Neural crest cell (in vitro differentiated cells): ENCODE results near the gene MYLK4. TPM values are rescaled to one million over a fixed set of nuclear protein-coding genes. Genes with fewer than 3 reads are reported as not detected.
A peak's percentile ranks its signal among the peaks of the same experiment; 100 is the strongest.

Experiments
- DNase-seq: peaks from one replicate; pipeline ENCODE4 v3.0.0; 2021; ENCODE audit warnings: low read depth, mixed read lengths, low spot score
- H3K27ac Mint-ChIP-seq: one replicate; pipeline ENCODE4 v1.8.0; 2021; ENCODE audit warnings: mild to moderate bottlenecking, mixed read lengths; ENCODE audit not compliant: unreplicated experiment
- H3K27me3 Mint-ChIP-seq: 2 replicates; pipeline ENCODE4 v1.8.0; 2021; ENCODE audit warnings: low read depth, mild to moderate bottlenecking, mixed read lengths
- H3K36me3 Mint-ChIP-seq: 2 replicates; pipeline ENCODE4 v1.8.0; 2021; ENCODE audit warnings: low read depth, mild to moderate bottlenecking, mixed read lengths
- H3K4me1 Mint-ChIP-seq: 2 replicates; pipeline ENCODE4 v1.8.0; 2021; ENCODE audit warnings: mixed read lengths
- H3K4me3 Mint-ChIP-seq: one replicate; pipeline ENCODE4 v1.8.0; 2021; ENCODE audit warnings: mild to moderate bottlenecking, mixed read lengths
- H3K9me3 Mint-ChIP-seq: 2 replicates; pipeline ENCODE4 v1.8.0; 2021; ENCODE audit warnings: mixed read lengths
- total RNA-seq: library from RNA; stranded (reverse); gene quantifications from 2 replicates; pipeline ENCODE4 v1.2.1, GENCODE V29; 2021
- TF ChIP-seq, protein P1 (sequence below): fragments of 200-600 bp; sonication (generic); conservative IDR thresholded peaks from 2 replicates; pipeline ENCODE4 v1.5.0; 2021; ENCODE audit warnings: antibody characterized with exemption, mild to moderate bottlenecking

The MYLK4 gene
- total RNA-seq, 1 donor from 2014 or later = 0.96 TPM

DNA sequence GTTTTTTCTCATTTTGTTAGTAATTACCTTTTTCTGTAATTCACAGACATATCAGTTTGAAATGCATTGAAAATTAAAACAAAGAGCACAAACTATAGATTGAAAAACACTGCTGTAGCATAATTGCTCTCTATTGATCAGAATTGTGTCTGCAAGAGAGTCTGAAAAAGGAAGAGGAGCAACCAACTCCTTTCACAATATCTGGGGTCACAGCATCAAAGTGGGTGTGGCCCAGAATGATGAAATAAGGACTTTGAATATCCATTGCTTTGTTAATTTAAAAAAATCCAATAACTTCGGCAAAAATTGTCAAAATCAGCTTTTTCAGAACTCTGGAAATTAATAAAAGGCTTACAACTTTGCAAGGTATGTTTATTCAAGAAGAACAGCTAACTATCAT, 99.2 kb downstream of the MYLK4 start:
- Mint-ChIP-seq H3K4me1 (no peaks in the 10 kb centered on the region), H3K9me3 (peaks cover 11% of the 10 kb centered on the region), H3K36me3 (peaks cover 3% of the 10 kb centered on the region), H3K27ac (no peak overlapping the region), H3K27me3 (no peaks in the 10 kb centered on the region), H3K4me3 (no peak overlapping the region)
- no peak for DNase-seq
- TF ChIP-seq, protein P1, sequence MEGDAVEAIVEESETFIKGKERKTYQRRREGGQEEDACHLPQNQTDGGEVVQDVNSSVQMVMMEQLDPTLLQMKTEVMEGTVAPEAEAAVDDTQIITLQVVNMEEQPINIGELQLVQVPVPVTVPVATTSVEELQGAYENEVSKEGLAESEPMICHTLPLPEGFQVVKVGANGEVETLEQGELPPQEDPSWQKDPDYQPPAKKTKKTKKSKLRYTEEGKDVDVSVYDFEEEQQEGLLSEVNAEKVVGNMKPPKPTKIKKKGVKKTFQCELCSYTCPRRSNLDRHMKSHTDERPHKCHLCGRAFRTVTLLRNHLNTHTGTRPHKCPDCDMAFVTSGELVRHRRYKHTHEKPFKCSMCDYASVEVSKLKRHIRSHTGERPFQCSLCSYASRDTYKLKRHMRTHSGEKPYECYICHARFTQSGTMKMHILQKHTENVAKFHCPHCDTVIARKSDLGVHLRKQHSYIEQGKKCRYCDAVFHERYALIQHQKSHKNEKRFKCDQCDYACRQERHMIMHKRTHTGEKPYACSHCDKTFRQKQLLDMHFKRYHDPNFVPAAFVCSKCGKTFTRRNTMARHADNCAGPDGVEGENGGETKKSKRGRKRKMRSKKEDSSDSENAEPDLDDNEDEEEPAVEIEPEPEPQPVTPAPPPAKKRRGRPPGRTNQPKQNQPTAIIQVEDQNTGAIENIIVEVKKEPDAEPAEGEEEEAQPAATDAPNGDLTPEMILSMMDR = no peak

DNA sequence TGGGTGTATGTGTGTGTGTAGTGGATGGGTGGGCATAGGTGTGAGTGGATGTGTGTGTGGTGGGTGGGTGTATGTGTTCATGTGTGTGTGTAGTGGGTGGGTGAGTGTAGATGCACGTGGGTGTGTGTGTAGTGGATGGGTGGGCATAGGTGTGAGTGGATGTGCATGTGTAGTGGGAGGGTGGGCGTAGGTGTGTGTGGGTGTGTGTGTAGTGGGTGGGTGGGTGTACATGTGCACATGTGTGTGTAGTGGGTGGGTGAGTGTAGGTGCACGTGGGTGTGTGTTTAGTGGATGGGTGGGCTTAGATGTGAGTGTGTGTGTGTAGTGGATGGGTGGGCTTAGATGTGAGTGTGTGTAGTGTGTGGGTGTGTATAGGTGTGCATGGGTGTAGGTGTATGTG, 104.4 kb downstream of the MYLK4 start:
- H3K36me3 Mint-ChIP-seq = no peaks in the 10 kb centered on the region
- H3K27ac Mint-ChIP-seq = peak overlapping the region; percentile 35
- H3K4me3 Mint-ChIP-seq = no peak overlapping the region
- no peak for DNase-seq
- no peaks in the 10 kb centered on the region for H3K9me3 Mint-ChIP-seq
- H3K4me1 Mint-ChIP-seq = peaks cover 11% of the 10 kb centered on the region
- TF ChIP-seq, protein P1 = no peak
- H3K27me3 Mint-ChIP-seq = peaks cover 3% of the 10 kb centered on the region

GRCh38 chr6:2643935-2644539, 106.7 kb downstream of the MYLK4 start:
- H3K9me3 Mint-ChIP-seq = no peaks in the 10 kb centered on the region
- no peak for DNase-seq
- H3K27ac Mint-ChIP-seq = no peak overlapping the region
- H3K36me3 Mint-ChIP-seq = no peaks in the 10 kb centered on the region
- H3K27me3 Mint-ChIP-seq = peaks cover 5% of the 10 kb centered on the region
- no peak overlapping the region for H3K4me3 Mint-ChIP-seq
- peaks cover 14% of the 10 kb centered on the region for H3K4me1 Mint-ChIP-seq
- TF ChIP-seq, protein P1 = no peak

GRCh38 chr6:2643130-2643529, 107.6 kb downstream of the MYLK4 start:
- peaks cover 5% of the 10 kb centered on the region for H3K27me3 Mint-ChIP-seq

GRCh38 chr6:2641044-2641725, 109.5 kb downstream of the MYLK4 start:
- H3K4me3 Mint-ChIP-seq = no peak overlapping the region
- no peaks in the 10 kb centered on the region for H3K9me3 Mint-ChIP-seq

More at GRCh38 chr6:2643130-2643529, 107.6 kb downstream of the MYLK4 start:
- Mint-ChIP-seq H3K4me3 (no peak overlapping the region), H3K27ac (no peak overlapping the region), H3K9me3 (no peaks in the 10 kb centered on the region), H3K4me1 (peaks cover 14% of the 10 kb centered on the region), H3K36me3 (no peaks in the 10 kb centered on the region)
- no peak for DNase-seq
- TF ChIP-seq, protein P1 = no peak

More at GRCh38 chr6:2641044-2641725, 109.5 kb downstream of the MYLK4 start:
- peaks cover 5% of the 10 kb centered on the region for H3K27me3 Mint-ChIP-seq
- TF ChIP-seq, protein P1 = no peak
- no peak overlapping the region for H3K27ac Mint-ChIP-seq
- DNase-seq = no peak
- H3K4me1 Mint-ChIP-seq = peaks cover 14% of the 10 kb centered on the region
- H3K36me3 Mint-ChIP-seq = no peaks in the 10 kb centered on the region
